Stomach (tissue), 4 donors: ENCODE results near the gene VEGFC.

Experiments used
- POLR2AphosphoS5 ChIP-seq, 3 donors: sonication (generic); formaldehyde crosslinking; IDR thresholded peaks; one replicate each; pipeline ENCODE4 v1.6.1; 2016; ENCODE audit warnings: antibody characterized with exemption in 3 of 3
- TF ChIP-seq, protein P1 (sequence below), 7 experiments: fragments of 450-650 bp in 4 of 7; fragments of 200-600 bp in 3 of 7; sonication (generic) in 3 of 7; IDR thresholded peaks; one replicate each; pipeline ENCODE4 v1.5.1; 2016 to 2019; ENCODE audit warnings: antibody characterized with exemption in 7 of 7, control low read depth in 2 of 7, mild to moderate bottlenecking in 1 of 7

DNA sequence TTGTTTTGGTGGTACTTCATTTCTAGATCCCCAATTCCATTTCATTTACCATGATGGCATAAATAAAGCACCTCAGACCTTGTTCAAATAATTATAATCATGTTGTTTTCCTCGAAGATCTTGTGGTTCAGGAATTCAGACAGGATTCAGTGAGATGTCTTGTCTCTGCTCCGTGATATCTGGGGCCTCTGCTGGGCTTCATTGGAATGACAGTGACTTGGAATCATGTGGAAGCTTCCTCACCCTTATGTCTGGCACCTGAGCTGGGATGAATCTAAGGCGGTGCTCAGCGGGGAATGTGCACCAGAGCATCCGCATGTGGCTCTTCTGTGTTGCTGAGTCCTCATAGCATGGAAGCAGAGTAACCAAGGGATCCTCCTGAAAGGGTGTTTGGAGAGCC, 132.2 kb downstream of the VEGFC start:
- TF ChIP-seq, protein P1, sequence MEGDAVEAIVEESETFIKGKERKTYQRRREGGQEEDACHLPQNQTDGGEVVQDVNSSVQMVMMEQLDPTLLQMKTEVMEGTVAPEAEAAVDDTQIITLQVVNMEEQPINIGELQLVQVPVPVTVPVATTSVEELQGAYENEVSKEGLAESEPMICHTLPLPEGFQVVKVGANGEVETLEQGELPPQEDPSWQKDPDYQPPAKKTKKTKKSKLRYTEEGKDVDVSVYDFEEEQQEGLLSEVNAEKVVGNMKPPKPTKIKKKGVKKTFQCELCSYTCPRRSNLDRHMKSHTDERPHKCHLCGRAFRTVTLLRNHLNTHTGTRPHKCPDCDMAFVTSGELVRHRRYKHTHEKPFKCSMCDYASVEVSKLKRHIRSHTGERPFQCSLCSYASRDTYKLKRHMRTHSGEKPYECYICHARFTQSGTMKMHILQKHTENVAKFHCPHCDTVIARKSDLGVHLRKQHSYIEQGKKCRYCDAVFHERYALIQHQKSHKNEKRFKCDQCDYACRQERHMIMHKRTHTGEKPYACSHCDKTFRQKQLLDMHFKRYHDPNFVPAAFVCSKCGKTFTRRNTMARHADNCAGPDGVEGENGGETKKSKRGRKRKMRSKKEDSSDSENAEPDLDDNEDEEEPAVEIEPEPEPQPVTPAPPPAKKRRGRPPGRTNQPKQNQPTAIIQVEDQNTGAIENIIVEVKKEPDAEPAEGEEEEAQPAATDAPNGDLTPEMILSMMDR (IDR thresholded peaks at IDR 0.05), result no peak
- no peak for TF ChIP-seq POLR2AphosphoS5 (IDR thresholded peaks at IDR 0.05)
